Measurements from ENCODE around the gene MDP1.

DNA sequence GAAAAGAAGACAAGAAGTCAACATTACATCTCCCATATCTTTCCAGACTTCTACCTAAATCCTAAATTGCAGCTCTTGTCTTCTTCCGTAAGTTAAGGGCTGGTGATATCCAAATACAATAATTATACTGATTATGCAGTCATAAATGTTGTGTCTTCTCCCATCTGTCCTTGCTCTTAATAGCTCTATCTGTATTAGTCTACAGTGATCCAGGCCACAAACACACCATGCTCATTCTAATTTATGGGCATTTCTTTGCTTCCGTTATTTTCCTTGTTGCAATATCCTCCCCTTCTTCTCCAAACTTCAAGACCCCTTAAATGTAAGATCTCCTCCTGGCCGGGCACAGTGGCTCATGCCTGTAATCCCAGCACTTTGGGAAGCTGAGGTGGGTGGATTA, 3.7 kb upstream of the MDP1 start:
- TF ChIP-seq, protein P1, sequence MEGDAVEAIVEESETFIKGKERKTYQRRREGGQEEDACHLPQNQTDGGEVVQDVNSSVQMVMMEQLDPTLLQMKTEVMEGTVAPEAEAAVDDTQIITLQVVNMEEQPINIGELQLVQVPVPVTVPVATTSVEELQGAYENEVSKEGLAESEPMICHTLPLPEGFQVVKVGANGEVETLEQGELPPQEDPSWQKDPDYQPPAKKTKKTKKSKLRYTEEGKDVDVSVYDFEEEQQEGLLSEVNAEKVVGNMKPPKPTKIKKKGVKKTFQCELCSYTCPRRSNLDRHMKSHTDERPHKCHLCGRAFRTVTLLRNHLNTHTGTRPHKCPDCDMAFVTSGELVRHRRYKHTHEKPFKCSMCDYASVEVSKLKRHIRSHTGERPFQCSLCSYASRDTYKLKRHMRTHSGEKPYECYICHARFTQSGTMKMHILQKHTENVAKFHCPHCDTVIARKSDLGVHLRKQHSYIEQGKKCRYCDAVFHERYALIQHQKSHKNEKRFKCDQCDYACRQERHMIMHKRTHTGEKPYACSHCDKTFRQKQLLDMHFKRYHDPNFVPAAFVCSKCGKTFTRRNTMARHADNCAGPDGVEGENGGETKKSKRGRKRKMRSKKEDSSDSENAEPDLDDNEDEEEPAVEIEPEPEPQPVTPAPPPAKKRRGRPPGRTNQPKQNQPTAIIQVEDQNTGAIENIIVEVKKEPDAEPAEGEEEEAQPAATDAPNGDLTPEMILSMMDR (IDR thresholded peaks at IDR 0.05; ENCODE audit: low read length) = no peak
- TF ChIP-seq EZH2 (IDR thresholded peaks at IDR 0.05; ENCODE audit: borderline replicate concordance, low read length) = no peak
